Stimulated activated CD4-positive, alpha-beta T cell treated with anti-CD3 and anti-CD28 coated beads, Interleukin-12 subunit alpha, Interleukin-12 subunit beta, amount 100 ng/mL, for 4 hours (primary cell): ENCODE measurements around the gene PCDHGA9.
"Not testable (repeated sequence)": the region's sequence is repeated elsewhere in the genome, so short reads cannot be mapped to it uniquely, and the experiment has no call there.

Experiments used
- DNase-seq: peaks from one replicate; pipeline ENCODE4 v3.0.0-alpha.2; 2020

The PCDHGA9 gene

DNA sequence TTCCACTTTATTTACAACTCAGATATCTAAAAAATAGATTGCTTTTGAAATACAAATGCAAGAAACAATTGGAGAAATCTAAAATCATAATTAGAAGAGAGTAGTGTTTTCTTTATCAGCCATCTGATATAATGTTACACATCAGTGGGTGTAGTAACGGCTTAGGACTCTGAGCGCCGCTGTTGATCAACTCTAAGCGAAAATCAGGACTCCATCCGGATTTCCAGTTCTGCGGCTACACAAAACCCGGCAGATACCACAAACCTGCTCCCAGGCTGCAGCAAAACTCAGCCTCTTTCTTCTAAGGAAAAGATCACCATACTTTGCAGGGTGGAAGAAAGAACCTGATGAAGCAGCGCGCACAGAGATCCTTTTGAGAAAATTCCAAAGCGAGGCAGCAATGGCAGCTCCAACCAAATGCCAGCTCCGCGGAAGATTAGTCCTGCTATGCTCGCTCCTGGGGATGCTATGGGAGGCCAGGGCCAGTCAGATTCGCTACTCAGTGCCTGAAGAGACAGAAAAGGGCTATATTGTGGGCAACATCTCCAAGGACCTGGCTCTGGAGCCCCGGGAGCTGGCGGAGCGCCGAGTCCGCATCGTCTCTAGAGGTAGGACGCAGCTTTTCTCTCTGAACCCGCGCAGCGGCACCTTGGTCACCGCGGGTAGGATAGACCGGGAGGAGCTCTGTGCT lies at the start of gene PCDHGA9:
TSS of gene PCDHGA9 (plus strand) at position 226 of the 691 bp plus-strand sequence. CDS start at position 401, 175 bp downstream.
- DNase-seq: no peak

DNA sequence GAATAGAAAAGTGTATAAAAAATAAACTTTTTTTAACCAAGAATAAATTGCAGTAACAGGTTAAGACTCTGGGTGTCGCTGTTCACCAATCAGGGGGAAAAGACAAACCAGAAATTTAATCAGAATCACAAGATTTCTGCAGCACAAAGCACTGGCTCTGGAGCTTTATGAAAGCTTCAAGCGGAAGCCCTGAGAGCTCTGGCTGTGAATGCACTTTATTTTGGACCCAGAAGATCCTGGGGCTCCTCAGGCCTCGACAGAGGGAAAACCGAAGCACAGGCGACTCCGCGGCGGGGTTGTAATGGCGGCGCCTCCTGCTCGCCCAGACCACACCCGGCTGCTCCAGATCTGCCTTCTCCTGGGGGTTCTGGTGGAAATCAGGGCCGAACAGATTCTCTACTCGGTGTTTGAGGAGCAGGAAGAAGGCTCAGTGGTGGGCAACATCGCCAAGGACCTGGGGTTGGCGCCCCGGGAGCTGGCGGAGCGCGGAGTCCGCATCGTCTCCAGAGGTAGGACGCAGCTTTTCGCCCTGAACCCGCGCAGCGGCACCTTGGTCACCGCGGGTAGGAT lies 47.6 kb upstream of the PCDHGA9 start, which contains the start of gene PCDHGA4:
TSS of gene PCDHGA4 (plus strand) at position 122 of the 570 bp plus-strand sequence. CDS start at position 209, 87 bp downstream.
- DNase-seq: no peak

DNA sequence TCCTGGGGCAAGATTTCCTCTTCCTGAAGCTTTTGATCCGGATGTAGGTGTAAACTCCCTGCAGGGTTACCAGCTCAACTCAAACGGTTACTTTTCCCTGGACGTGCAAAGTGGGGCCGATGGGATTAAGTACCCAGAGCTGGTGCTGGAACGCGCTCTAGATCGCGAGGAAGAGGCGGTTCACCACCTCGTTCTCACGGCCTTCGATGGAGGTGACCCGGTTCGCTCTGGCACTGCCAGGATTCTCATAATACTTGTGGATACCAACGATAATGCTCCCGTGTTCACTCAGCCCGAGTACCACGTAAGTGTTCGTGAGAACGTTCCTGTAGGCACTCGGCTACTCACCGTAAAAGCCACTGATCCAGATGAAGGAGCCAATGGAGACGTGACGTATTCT lies 46.9 kb upstream of the PCDHGA9 start:
- no peak for DNase-seq

DNA sequence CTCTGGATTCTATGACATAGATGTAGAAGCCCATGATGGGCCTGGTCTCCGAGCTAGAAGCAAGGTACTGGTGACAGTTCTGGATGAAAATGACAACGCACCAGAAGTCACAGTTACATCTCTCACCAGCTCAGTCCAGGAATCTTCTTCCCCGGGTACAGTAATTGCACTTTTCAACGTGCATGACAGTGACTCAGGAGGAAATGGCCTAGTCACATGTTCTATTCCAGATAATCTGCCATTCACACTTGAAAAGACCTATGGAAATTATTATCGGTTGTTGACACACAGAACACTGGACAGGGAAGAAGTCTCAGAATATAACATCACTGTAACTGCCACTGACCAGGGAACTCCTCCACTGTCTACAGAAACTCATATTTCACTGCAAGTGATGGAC lies 46.4 kb upstream of the PCDHGA9 start:
- DNase-seq: no peak

DNA sequence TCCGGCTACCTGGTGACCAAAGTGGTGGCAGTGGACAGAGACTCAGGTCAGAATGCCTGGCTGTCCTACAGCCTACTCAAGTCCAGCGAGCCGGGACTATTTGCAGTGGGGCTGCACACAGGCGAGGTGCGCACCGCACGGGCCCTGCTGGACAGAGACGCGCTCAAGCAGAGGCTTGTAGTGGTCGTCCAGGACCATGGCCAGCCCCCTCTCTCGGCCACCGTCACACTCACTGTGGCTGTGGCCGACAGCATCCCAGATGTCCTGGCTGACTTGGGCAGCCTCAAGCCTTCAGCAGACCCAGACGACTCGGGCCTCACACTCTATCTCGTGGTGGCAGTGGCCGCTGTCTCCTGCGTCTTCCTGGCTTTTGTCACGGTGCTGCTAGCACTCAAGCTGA lies 45.6 kb upstream of the PCDHGA9 start:
- no peak for DNase-seq

DNA sequence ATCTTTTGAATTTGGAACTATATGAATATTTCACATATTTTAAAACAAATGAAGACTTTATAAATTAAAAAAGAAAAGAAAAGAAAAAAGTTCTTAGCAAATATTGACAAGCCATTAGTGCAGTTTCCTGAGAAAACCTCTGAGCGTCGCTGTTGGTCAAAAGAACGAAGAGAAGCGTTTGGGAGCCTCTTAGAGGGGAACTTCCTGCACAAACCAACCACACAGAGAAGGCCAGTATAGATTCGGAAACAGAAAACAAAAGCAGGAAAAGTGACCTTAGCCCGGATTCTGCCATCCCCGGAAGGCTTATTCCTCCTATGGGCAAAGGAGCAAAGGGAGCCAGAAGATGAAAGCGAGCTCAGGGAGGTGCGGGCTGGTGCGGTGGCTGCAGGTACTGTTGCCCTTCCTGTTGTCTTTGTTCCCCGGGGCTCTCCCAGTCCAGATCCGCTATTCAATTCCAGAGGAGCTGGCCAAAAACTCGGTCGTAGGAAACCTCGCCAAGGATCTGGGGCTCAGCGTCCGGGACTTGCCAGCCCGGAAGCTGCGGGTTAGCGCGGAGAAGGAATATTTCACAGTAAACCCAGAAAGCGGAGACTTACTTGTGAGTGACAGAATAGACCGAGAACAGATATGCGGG lies 42.7 kb upstream of the PCDHGA9 start, which contains the start of gene PCDHGB2:
TSS of gene PCDHGB2 (plus strand) at position 205 of the 637 bp plus-strand sequence. CDS start at position 347, 142 bp downstream.
- DNase-seq: no peak

DNA sequence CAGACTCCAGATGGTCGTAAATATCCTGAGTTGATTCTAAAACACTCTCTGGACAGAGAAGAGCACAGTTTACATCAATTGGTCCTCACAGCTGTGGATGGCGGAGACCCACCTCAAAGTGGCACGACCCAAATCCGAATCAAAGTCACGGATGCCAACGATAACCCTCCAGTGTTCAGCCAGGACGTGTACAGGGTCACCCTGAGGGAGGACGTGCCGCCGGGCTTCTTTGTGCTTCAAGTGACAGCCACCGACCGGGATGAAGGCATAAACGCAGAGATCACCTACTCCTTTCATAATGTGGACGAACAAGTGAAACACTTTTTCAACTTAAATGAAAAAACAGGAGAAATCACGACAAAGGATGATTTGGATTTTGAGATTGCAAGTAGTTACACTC lies 41.9 kb upstream of the PCDHGA9 start:
- no peak for DNase-seq

DNA sequence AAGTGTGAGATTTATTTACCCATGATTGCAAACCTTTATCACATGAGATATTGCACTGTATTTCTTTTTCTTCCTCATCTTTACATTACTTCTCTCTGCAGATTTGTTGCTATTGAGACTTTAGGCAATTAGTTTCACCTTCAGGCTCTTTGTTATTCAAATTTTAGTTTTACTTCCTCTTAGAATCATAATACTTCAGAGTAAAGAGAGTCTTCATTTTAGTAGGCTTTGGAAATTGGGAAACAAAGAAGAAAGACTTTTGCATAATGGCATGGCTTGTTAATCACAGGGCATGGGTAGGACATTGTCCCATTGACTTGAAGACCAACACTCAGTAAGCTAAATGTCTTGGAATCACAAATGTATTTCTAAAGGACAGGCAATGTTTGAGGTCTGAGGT lies 39.9 kb upstream of the PCDHGA9 start:
- no peak for DNase-seq

DNA sequence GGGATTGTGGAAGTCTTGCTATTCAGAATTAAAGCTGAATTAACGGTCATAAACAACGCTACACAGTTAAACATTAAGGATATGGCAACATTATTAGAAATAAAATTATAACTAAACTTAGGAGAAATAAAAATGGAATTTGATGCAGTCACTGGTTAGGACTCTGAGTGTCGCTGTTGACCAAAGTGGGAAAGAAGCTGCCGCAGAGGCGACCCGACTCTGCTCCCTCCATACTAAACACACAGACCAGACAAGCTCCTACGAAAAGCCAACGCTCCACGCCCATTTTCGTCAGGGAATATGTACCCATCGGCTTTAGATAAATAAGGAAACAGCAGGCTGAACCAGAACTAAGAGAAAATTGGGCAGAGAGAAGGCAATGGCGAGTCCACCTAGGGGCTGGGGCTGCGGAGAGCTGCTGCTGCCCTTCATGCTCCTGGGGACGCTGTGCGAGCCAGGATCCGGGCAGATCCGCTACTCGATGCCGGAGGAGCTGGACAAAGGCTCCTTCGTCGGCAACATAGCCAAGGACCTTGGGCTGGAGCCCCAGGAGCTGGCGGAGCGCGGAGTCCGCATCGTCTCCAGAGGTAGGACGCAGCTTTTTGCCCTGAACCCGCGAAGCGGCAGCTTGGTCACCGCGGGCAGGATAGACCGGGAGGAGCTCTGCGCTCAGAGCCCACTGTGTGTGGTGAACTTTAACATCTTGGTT lies 38.5 kb upstream of the PCDHGA9 start, which contains the start of gene PCDHGA5:
TSS of gene PCDHGA5 (plus strand) at position 211 of the 709 bp plus-strand sequence. CDS start at position 380, 169 bp downstream.
- no peak for DNase-seq

DNA sequence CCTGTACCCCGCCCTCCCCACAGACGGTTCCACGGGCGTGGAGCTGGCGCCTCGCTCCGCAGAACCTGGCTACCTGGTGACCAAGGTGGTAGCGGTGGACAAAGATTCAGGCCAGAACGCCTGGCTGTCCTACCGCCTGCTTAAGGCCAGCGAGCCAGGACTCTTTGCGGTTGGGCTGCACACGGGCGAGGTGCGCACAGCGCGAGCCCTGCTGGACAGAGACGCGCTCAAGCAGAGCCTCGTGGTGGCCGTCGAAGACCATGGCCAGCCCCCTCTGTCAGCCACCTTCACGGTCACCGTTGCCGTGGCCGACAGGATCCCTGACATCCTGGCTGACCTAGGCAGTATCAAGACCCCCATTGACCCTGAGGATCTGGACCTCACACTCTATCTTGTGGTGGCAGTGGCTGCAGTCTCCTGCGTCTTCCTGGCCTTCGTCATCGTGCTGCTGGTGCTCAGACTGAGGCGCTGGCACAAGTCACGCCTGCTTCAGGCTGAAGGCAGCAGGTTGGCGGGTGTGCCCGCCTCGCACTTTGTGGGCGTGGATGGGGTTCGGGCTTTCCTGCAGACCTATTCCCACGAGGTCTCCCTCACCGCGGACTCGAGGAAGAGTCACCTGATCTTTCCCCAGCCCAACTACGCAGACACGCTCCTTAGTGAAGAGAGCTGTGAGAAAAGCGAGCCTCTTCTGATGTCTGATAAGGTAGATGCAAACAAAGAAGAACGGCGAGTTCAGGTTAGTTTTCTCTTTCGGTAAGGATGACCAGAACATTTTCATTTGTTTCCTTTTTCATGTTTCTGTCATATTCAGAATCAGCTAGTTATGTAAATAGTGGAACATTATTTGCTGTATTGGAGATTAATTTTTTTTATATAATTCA lies 36.3 kb upstream of the PCDHGA9 start:
- DNase-seq: no peak

DNA sequence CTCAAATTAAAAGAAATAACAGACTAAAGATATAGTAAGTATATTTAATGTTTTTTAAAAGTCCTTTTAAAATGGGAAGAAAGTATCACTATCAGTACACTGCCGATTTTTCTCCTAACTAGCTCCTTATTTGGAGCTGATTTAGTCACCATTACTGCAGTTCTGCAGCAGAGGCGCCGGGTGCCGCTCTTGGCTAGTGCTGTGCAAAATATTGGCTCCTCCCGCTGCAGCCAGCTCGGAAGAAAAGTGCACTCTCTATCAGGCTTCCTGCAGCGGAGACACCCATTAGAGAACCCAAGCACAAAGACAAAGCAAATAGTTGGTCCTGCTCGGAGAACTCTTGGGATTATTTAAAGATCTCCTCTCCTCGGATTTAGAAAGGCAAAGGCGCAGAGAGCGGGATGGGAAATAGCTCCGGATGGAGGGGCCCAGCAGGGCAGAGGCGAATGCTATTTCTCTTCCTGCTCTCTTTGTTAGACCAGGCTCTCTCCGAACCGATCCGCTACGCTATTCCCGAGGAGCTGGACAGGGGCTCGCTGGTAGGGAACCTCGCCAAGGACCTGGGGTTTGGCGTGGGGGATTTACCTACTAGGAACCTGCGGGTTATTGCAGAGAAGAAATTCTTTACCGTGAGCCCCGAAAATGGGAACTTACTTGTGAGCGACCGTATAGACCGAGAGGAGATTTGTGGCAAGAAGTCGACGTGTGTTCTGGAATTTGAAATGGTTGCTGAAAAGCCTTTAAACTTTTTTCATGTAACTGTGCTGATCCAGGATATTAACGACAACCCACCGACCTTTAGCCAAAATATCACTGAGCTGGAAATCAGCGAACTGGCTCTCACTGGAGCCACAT lies 32.4 kb upstream of the PCDHGA9 start, which contains the start of gene PCDHGB3:
TSS of gene PCDHGB3 (plus strand) at position 249 of the 855 bp plus-strand sequence. CDS start at position 402, 153 bp downstream.
- DNase-seq: peak; percentile 11

DNA sequence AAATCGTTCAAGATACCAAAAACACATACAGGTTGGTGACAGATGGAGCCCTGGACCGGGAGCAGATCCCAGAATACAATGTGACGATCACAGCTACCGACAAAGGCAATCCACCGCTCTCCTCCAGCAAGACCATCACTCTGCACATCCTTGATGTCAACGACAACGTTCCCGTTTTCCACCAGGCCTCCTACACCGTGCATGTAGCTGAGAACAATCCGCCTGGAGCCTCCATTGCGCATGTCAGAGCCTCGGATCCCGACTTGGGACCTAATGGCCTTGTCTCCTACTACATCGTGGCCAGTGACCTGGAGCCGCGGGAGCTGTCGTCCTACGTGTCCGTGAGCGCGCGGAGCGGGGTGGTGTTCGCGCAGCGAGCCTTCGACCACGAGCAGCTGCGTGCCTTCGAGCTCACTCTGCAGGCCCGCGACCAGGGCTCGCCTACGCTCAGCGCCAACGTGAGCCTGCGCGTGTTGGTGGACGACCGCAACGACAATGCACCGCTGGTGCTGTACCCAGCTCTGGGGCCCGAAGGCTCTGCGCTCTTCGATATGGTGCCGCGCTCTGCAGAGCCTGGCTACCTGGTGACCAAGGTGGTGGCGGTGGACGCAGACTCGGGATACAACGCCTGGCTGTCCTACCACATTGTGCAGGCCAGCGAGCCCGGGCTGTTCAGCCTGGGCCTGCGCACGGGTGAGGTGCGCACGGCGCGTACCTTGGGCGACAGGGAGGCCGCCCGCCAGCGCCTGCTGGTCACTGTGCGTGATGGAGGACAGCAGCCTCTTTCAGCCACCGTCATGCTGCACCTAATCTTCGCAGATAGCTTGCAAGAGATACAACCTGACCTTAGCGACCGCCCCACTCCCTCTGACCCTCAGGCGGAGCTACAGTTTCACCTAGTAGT lies 30.8 kb upstream of the PCDHGA9 start:
- DNase-seq: no peak

DNA sequence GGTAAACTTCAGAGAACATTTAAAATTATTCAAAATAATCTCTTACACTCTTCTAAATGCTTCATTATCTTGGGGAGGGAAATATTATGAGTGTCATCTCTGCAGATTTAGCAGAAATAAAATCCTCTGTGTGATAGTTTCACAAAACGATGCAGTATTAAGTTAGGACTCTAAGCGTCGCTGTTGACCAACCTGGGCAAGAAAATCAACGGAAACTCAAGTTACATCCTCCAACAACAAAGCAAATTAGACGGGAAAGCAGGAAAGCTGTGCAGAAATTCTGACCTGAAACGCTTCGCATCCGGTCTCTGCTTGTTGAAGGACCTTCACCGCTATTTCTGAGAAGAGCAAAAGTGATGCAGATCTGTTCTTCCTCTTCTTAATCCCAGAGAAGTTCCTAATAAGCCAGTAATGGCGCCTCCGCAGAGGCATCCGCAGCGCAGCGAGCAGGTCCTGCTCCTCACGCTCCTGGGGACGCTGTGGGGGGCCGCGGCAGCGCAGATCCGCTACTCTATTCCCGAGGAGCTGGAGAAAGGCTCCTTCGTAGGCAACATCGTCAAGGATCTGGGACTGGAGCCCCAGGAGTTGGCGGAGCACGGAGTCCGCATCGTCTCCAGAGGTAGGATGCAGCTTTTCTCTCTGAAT lies 28.8 kb upstream of the PCDHGA9 start, which contains the start of gene PCDHGA6:
TSS of gene PCDHGA6 (plus strand) at position 219 of the 645 bp plus-strand sequence. CDS start at position 412, 193 bp downstream.
- DNase-seq: no peak

DNA sequence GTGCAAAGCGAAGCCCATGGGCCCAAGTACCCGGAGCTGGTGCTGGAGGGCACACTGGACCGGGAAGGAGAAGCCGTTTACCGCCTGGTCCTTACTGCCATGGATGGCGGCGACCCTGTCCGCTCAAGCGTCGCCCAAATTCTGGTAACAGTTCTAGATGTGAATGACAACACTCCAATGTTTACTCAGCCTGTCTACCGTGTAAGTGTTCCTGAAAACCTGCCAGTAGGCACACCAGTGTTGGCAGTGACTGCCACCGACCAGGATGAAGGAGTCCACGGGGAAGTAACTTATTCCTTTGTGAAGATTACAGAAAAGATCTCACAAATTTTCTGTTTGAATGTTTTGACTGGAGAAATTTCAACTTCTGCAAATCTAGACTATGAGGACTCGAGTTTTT lies 28.0 kb upstream of the PCDHGA9 start:
- DNase-seq: no peak

DNA sequence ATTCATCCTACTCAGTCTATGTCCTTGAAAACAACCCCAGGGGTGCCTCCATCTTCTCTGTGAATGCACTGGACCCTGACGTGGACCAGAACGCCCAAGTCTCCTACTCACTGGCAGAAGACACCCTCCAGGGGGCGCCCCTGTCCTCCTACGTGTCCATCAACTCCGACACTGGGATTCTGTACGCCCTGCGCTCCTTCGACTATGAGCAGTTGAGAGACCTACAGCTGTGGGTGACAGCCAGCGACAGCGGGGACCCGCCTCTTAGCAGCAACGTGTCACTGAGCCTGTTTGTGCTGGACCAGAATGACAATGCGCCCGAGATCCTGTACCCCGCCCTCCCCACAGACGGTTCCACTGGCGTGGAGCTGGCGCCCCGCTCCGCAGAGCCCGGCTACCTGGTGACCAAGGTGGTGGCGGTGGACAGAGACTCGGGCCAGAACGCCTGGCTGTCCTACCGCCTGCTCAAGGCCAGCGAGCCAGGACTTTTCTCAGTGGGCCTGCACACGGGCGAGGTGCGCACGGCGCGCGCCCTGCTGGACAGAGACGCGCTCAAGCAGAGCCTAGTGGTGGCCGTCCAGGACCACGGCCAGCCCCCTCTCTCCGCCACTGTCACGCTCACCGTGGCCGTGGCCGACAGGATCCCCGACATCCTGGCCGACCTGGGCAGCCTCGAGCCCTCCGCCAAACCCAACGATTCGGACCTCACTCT lies 27.0 kb upstream of the PCDHGA9 start:
- DNase-seq: not testable (repeated sequence)

DNA sequence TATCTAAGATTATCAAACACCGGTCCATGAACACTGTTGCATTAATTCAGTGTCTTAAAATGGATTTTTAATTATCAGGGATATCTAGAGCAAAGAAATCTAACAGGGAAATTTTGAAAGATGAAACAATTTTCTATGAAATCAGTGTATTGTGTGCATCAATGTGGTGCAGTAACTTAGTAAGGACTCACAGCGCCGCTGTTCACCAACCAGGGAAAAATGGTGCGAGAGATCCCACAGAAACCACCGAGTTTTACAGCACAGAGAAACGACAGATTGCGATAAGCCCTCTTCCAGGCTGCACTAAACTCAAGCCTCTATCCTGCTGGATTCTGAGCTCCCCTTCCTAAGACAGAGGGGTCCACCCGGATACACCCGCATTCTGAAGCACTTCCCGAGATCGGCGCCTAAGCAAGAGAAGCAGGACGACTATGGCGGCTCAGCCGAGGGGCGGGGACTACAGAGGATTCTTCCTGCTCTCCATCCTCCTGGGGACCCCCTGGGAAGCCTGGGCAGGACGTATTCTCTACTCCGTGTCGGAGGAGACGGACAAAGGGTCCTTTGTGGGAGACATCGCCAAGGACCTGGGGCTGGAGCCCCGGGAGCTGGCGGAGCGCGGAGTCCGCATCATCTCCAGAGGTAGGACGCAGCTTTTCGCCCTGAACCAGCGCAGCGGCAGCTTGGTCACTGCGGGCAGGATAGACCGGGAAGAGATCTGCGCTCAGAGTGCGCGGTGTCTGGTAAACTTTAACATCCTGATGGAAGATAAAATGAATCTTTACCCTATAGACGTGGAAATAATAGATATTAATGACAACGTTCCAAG lies 19.9 kb upstream of the PCDHGA9 start, which contains the start of gene PCDHGA7:
TSS of gene PCDHGA7 (plus strand) at position 274 of the 826 bp plus-strand sequence. CDS start at position 432, 158 bp downstream.
- no peak for DNase-seq

DNA sequence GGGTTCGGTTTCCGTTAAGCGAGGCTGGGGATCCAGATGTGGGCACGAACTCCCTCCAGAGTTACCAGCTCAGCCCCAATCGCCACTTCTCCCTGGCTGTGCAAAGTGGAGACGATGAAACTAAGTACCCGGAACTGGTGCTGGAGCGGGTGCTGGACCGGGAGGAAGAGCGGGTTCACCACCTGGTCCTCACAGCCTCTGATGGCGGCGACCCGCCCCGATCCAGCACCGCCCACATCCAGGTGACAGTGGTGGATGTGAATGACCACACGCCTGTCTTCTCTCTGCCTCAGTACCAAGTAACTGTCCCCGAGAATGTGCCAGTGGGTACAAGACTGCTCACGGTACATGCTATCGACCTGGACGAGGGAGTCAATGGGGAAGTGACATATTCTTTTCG lies 19.2 kb upstream of the PCDHGA9 start:
- DNase-seq: no peak
